ENCODE results near the gene EPO.
"Not testable (repeated sequence)": the region's sequence is repeated elsewhere in the genome, so short reads cannot be mapped to it uniquely, and the experiment has no call there.

EPO gene

GRCh38 chr7:100683659-100684533 is 36.4 kb upstream of the EPO start:
- no peak for DNase-seq (ENCODE audit: low spot score)

DNA sequence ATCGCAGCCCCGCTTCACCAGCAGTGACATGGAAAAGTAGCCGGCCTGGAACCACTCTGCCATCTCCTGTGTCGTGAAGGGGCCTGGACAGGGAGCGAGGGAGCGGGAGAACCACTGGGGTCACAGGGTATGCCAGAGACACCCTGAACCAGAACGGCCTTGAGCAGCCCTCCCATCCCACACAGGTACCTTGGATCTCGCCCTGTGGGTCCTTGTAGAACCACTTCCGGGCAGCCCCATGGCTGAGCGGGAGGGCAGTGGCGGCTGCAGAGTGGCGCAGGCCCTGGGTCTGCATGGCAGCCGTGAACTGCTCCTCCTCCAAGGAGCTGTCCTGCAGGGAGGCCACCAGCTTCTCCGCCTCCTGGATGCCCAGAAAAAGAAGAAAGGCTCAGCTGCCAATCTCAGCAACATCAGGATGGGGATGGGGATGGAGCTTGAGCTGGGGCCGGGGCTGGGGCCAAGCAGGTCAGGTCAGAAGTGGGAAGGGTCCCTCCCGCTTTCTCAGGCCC is 35.7 kb upstream of the EPO start:
- no peak for DNase-seq (ENCODE audit: low spot score)

GRCh38 chr7:100685049-100685605 is 35.1 kb upstream of the EPO start:
- no peak for DNase-seq (ENCODE audit: low spot score)

- no peak for DNase-seq (ENCODE audit: low spot score)
These were observed 34.6 kb upstream of the EPO start for GRCh38 chr7:100685631-100686145.

GRCh38 chr7:100686201-100686821 is 34.0 kb upstream of the EPO start:
- DNase-seq (ENCODE audit: low spot score), result no peak

GRCh38 chr7:100686822-100687211 is 33.5 kb upstream of the EPO start:
- DNase-seq (ENCODE audit: low spot score), result no peak

GRCh38 chr7:100687261-100687660 is 33.0 kb upstream of the EPO start:
- DNase-seq (ENCODE audit: low spot score), result no peak

- no peak for DNase-seq (ENCODE audit: low spot score)
These were observed 32.4 kb upstream of the EPO start for GRCh38 chr7:100687751-100688300.

DNA sequence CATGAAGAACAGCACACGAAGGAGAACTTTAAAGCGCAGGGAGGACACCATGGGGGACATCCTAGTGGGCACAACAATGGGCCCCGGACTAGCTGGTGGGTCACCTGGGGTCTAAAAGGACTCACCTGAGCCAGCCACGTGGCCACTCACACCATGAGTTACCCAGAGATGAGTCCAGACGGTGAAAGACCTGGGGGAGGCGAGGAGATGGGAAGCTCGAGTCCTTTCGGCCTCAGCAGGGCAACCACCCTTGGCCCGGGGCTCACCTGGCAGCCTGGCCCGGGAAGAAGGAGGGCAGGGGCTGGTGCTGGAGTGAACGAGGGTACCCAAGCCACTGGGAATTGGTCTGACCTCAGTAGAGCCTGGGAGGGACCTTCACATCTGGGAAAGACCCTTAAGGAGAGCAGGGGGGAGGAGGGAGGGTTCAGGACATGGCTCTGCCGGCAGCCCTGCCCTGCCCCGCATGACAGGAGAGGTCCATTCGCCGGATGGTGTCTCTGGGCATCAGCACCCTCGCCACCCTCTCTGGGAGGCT is 31.9 kb upstream of the EPO start:
- no peak for DNase-seq (ENCODE audit: low spot score)

- DNase-seq (ENCODE audit: low spot score), result no peak
These were observed 30.8 kb upstream of the EPO start for GRCh38 chr7:100689230-100690135.

- peak; percentile 85 for DNase-seq (ENCODE audit: low spot score)
These were observed 28.3 kb upstream of the EPO start for GRCh38 chr7:100691676-100692577.

DNA sequence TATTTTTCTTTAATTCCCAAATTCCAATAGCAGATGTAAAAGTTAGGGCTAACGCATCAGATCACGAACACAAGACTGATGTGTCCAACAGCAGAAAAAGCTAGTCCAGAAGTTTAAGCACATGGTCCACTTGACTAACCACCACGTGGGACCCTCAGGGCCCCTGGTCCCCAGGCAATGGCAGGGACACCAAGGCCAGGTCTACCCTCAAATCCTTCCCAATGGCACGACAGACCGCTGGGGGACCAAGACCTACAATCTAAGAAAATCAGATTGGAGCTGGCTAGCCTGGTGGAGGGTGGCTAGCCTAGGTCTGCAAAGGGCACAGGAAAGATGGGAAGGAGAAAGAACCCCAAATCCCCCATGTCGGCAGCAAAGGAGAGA is 27.7 kb upstream of the EPO start:
- DNase-seq (ENCODE audit: low spot score), result peak; percentile 2

DNA sequence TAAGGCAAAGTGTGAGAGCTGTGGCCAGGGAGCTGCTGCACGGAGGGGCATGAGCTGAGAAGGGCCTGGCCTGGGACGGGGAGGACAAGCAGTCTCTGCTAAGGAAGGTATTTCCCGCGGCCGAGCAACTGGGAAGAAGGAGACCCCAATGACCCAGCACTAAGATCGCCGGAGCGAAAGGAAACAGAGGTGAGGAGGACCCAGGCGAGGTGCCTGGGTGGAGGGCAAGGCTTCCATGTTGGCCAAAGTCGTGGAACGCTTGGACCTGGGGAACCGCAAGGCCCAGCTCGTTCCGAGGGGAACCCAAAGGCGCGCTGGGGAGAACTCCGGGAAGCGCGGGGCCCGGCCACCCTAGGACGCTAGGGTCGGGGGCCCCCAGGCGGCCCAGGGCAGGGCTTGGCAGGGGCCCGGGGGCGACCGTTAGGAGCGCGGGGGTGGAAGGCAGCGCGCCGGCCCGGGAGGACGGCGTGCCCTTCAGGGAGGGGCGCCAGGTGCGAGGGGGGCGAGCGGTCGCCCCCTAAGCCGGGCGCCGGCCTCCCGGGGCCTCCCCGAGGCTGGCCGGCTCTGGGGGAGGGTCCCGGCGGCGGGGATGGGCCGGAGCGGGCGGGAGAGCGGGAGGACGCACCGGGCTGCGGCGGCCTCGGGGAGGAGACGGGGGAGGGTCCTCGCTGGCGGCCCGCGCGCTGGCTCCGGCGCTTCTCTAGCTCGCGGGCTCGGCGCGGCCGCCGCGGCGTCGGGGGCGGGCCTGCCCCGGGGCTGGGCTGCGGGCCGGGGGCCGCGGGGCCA is 26.8 kb upstream of the EPO start:
- DNase-seq (ENCODE audit: low spot score), result no peak

- peak; percentile 86 for DNase-seq (ENCODE audit: low spot score)
These were observed 26.0 kb upstream of the EPO start, which contains the start of gene GIGYF1 for GRCh38 chr7:100694098-100694745. GIGYF1 (minus strand) TSS chr7:100694250; CDS start chr7:100688238, 6,012 bp downstream.

DNA sequence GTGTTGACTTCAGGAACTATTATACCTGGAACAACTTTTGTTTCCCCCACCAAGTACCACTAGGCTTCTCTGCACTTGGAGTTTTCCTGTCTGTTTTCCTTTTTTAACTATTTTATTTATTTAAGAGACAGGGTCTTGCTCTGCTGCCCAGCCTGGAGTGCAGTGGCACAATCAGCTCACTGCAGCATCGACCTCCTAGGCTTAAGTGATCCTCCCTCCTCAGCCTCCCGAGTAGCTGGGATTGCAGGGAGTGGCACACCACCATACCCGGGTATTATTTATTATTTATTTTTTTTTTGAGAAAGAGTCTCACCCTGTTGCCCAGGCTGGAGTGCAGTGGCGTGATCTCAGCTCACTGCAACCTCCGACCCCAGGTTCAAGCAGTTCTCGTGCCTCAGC is 24.1 kb upstream of the EPO start:
- DNase-seq (ENCODE audit: low spot score), result no peak

GRCh38 chr7:100699018-100699417 is 21.2 kb upstream of the EPO start:
- no peak for DNase-seq (ENCODE audit: low spot score)

- DNase-seq (ENCODE audit: low spot score), result not testable (repeated sequence)
These were observed 19.2 kb upstream of the EPO start for GRCh38 chr7:100701089-100701488.

GRCh38 chr7:100705320-100705752 is 14.9 kb upstream of the EPO start:
- peak; percentile 85 for DNase-seq (ENCODE audit: low spot score)
